HCT116 (cell line): ENCODE data around the gene RXFP2. TPM values are rescaled to one million over a fixed set of nuclear protein-coding genes. Genes with fewer than 3 reads are reported as not detected.

Source experiments
- ATAC-seq: fragments of 200-7000 bp; cut with Tn5 transposase; 2 replicates; pipeline ENCODE4 v1.9.1; 2020; ENCODE audit warnings: mild to moderate bottlenecking, moderate library complexity
- BruUV-seq: library from RNA; stranded (reverse); fragments of 400-500 nt; replicated peaks from 2 replicates; lab custom pipeline; 2021; lab: Mats Ljungman, UMichigan
- CTCF ChIA-PET: fragments of 300-600 bp; sonication (Branson Sonifier 250); formaldehyde crosslinking; loops from one replicate; lab custom pipeline; 2021; ENCODE audit warnings: antibody characterized with exemption; lab: Charles Lee
- POLR2A ChIA-PET: fragments of 300-600, 350-600 bp; sonication (Branson Sonifier 250); formaldehyde crosslinking; loops from one replicate; lab custom pipeline; 2021; ENCODE audit warnings: antibody characterized with exemption; lab: Charles Lee
- RAD21 ChIA-PET, 2 experiments: fragments of 300-600 bp; sonication (Branson Sonifier 250); formaldehyde crosslinking; loops; one replicate each; lab custom pipeline; 2023; ENCODE audit warnings: low total read pairs in 2 of 2; ENCODE audit not compliant: uncharacterized antibody in 2 of 2, unreplicated experiment in 2 of 2, low non-redundant PET in 1 of 2; lab: Charles Lee
- DNase-seq: peaks from one replicate; pipeline ENCODE4 v3.0.0-alpha.2; 2010; ENCODE audit warnings: low read depth, low spot score
- H2AFZ ChIP-seq: fragments of 200-600 bp; shearing (Covaris generic), sonication (generic); 2 replicates; pipeline ENCODE4 v1.6.1; 2017; ENCODE audit warnings: low read depth, mixed run types, mixed read lengths, antibody characterized with exemption, low read length; ENCODE audit not compliant: poor library complexity, severe bottlenecking
- H3K27ac ChIP-seq: 2 replicates; pipeline ENCODE4 v1.5.1; 2012; ENCODE audit warnings: low read depth, low read length
- H3K27me3 ChIP-seq: fragments of 200-600 bp; sonication (generic); 2 replicates; pipeline ENCODE4 v1.6.1; 2016; ENCODE audit warnings: mixed run types, low read length, mixed read lengths; ENCODE audit not compliant: insufficient read depth
- H3K36me3 ChIP-seq, 2 experiments: fragments of 200-500 bp in 1 of 2; fragments of 200-600 bp in 1 of 2; sonication (Bioruptor generic) in 1 of 2; sonication (generic) in 1 of 2; 2 replicates each; pipeline versions ENCODE4 v1.5.1 to v1.6.1; 2014 to 2016; ENCODE audit warnings: low read length in 2 of 2, inconsistent platforms in 1 of 2, mixed read lengths in 1 of 2, mixed run types in 1 of 2; ENCODE audit not compliant: insufficient read depth in 2 of 2, control insufficient read depth in 1 of 2
- H3K4me1 ChIP-seq, 2 experiments: fragments of 200-600 bp in 1 of 2; sonication (generic) in 1 of 2; 2 replicates each; pipeline versions ENCODE4 v1.5.1 to v1.6.1; 2012 to 2017; ENCODE audit warnings: low read length in 2 of 2, inconsistent platforms in 1 of 2, mild to moderate bottlenecking in 1 of 2, mixed read lengths in 1 of 2, mixed run types in 1 of 2, moderate library complexity in 1 of 2; ENCODE audit not compliant: insufficient read depth in 2 of 2, control insufficient read depth in 1 of 2
- H3K4me2 ChIP-seq: fragments of 200-600 bp; sonication (generic); 2 replicates; pipeline ENCODE4 v1.6.1; 2017; ENCODE audit warnings: mixed run types, low read length, mixed read lengths
- H3K4me3 ChIP-seq, 2 experiments: fragments of 200-600 bp in 1 of 2; sonication (generic) in 1 of 2; replicated peaks in 1 of 2; 2 replicates each; pipeline ENCODE4 v1.5.1; 2011 to 2016; ENCODE audit warnings: low read length in 2 of 2, control low read depth in 1 of 2, low read depth in 1 of 2, mild to moderate bottlenecking in 1 of 2, mixed read lengths in 1 of 2, mixed run types in 1 of 2
- H3K79me2 ChIP-seq: fragments of 200-600 bp; sonication (generic); 2 replicates; pipeline ENCODE4 v1.6.1; 2017; ENCODE audit warnings: mild to moderate bottlenecking, mixed run types, low read length, moderate library complexity, mixed read lengths; ENCODE audit not compliant: insufficient read depth
- H3K9ac ChIP-seq: fragments of 200-600 bp; sonication (generic); 2 replicates; pipeline ENCODE4 v1.6.1; 2016; ENCODE audit warnings: low read length, mixed read lengths
- H3K9me2 ChIP-seq: fragments of 200-600 bp; sonication (generic), shearing (Covaris generic); 2 replicates; pipeline ENCODE4 v1.6.1; 2017; ENCODE audit warnings: mixed run types, mild to moderate bottlenecking, moderate library complexity; ENCODE audit not compliant: insufficient read depth
- H3K9me3 ChIP-seq, 2 experiments: fragments of 200-500 bp in 1 of 2; fragments of 200-600 bp in 1 of 2; sonication (Bioruptor generic) in 1 of 2; sonication (generic) in 1 of 2; 2 replicates each; pipeline ENCODE4 v1.6.1; 2014 to 2017; ENCODE audit warnings: low read length in 2 of 2, mixed read lengths in 2 of 2, inconsistent platforms in 1 of 2, low read depth in 1 of 2, mild to moderate bottlenecking in 1 of 2, mixed run types in 1 of 2, moderate library complexity in 1 of 2; ENCODE audit not compliant: control insufficient read depth in 1 of 2, insufficient read depth in 1 of 2
- H4K20me1 ChIP-seq: fragments of 200-600 bp; sonication (generic), shearing (Covaris generic); 2 replicates; pipeline ENCODE4 v1.6.1; 2017; ENCODE audit warnings: mixed run types, mild to moderate bottlenecking, moderate library complexity; ENCODE audit not compliant: insufficient read depth
- ATF3 ChIP-seq: IDR thresholded peaks from 2 replicates; pipeline ENCODE4 v1.6.1; 2012
- CBX3 ChIP-seq: IDR thresholded peaks from 2 replicates; pipeline ENCODE4 v1.6.1; 2012; ENCODE audit warnings: low read depth
- EGR1 ChIP-seq: IDR thresholded peaks from 2 replicates; pipeline ENCODE4 v1.6.1; 2012; ENCODE audit warnings: low read depth
- EZH2phosphoT487 ChIP-seq: fragments of 200-600 bp; IDR thresholded peaks from 2 replicates; pipeline ENCODE4 v1.6.1; 2018; ENCODE audit warnings: antibody characterized with exemption, borderline replicate concordance
- FOSL1 ChIP-seq: IDR thresholded peaks from 2 replicates; pipeline ENCODE4 v1.6.1; 2012; ENCODE audit warnings: low read depth
- MAX ChIP-seq: IDR thresholded peaks from 2 replicates; pipeline ENCODE4 v1.6.1; 2012
- POLR2AphosphoS5 ChIP-seq: IDR thresholded peaks from 2 replicates; pipeline ENCODE4 v1.6.1; 2011; ENCODE audit warnings: mild to moderate bottlenecking, low read depth, low read length, moderate library complexity
- RAD21 ChIP-seq: IDR thresholded peaks from 2 replicates; pipeline ENCODE4 v1.6.1; 2012; ENCODE audit warnings: low read depth, mild to moderate bottlenecking
- SIN3A ChIP-seq: IDR thresholded peaks from 2 replicates; pipeline ENCODE4 v1.6.1; 2012; ENCODE audit warnings: low read depth
- ZFX ChIP-seq: fragments of 450-650 bp; IDR thresholded peaks from 2 replicates; pipeline ENCODE4 v1.6.1; 2017
- intact Hi-C: fragments of 100-400 bp; cut with micrococcal nuclease; formaldehyde crosslinking; loops from 2 replicates; pipeline ENCODE4 v1.10.0; 2022
- total RNA-seq: library from RNA; stranded (reverse); gene quantifications from one replicate; pipeline ENCODE4 v1.2.1, GENCODE V29; 2021; ENCODE audit not compliant: unreplicated experiment
- TF ChIP-seq, protein P1 (sequence below): IDR thresholded peaks from 2 replicates; pipeline ENCODE4 v1.6.1; 2011; ENCODE audit warnings: mild to moderate bottlenecking, low read length, moderate library complexity; ENCODE audit not compliant: insufficient replicate concordance; ENCODE audit errors: extremely low read depth
- TF ChIP-seq, protein P2 (sequence below), 3 experiments: fragments of 200-600 bp in 1 of 3; sonication (generic) in 1 of 3; IDR thresholded peaks in 2 of 3; conservative IDR thresholded peaks in 1 of 3; 2 replicates each; pipeline ENCODE4 v1.5.1; 2012 to 2017; ENCODE audit warnings: low read depth in 2 of 3, low read length in 2 of 3, antibody characterized with exemption in 1 of 3, borderline replicate concordance in 1 of 3, control low read depth in 1 of 3, mild to moderate bottlenecking in 1 of 3, mixed read lengths in 1 of 3, mixed run types in 1 of 3, moderate library complexity in 1 of 3; ENCODE audit not compliant: insufficient read depth in 1 of 3

RXFP2 gene
- total RNA-seq, 1 experiment from 2014 or later = not detected

DNA sequence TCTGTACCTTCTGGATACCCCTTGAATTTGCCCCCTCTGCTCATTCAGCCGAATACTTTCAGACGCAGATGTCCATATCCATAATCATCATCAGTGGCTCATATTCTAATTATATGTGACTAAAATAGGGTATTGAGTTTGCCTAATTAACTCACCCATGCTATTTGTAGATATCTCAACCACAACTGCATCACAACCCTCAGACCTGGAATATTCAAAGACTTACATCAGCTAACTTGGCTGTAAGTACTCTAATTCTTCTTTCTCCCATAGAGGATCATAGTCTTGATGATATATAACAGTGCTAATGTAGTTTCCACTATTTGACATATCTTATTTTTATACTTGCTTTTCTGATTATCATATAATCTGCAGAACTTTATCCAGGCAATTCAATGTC, 35.8 kb downstream of the RXFP2 start:
- no peaks in the 10 kb centered on the region for H3K4me1 ChIP-seq
- H3K4me3 ChIP-seq = no peak overlapping the region
- no peaks in the 10 kb centered on the region for H3K79me2 ChIP-seq
- BruUV-seq = no TSS peak
- H3K9ac ChIP-seq = no peak overlapping the region
- H2AFZ ChIP-seq = no peak overlapping the region
- H3K4me2 ChIP-seq = no peak overlapping the region
- H3K36me3 ChIP-seq = no peaks in the 10 kb centered on the region
- H3K27me3 ChIP-seq = peaks cover 67% of the 10 kb centered on the region
- ATAC-seq = no peak
- no peak overlapping the region for H3K27ac ChIP-seq
- no peak for DNase-seq
- POLR2A ChIA-PET = no interaction called here
- RAD21 ChIA-PET = no interaction called here
- TF ChIP-seq ZFX (no peak), EZH2phosphoT487 (no peak), EGR1 (no peak), CBX3 (no peak), RAD21 (no peak), ATF3 (no peak), POLR2AphosphoS5 (no peak), SIN3A (no peak), FOSL1 (no peak), MAX (no peak)
- TF ChIP-seq, protein P1, sequence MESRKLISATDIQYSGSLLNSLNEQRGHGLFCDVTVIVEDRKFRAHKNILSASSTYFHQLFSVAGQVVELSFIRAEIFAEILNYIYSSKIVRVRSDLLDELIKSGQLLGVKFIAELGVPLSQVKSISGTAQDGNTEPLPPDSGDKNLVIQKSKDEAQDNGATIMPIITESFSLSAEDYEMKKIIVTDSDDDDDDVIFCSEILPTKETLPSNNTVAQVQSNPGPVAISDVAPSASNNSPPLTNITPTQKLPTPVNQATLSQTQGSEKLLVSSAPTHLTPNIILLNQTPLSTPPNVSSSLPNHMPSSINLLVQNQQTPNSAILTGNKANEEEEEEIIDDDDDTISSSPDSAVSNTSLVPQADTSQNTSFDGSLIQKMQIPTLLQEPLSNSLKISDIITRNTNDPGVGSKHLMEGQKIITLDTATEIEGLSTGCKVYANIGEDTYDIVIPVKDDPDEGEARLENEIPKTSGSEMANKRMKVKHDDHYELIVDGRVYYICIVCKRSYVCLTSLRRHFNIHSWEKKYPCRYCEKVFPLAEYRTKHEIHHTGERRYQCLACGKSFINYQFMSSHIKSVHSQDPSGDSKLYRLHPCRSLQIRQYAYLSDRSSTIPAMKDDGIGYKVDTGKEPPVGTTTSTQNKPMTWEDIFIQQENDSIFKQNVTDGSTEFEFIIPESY = no peak
- TF ChIP-seq, protein P2, sequence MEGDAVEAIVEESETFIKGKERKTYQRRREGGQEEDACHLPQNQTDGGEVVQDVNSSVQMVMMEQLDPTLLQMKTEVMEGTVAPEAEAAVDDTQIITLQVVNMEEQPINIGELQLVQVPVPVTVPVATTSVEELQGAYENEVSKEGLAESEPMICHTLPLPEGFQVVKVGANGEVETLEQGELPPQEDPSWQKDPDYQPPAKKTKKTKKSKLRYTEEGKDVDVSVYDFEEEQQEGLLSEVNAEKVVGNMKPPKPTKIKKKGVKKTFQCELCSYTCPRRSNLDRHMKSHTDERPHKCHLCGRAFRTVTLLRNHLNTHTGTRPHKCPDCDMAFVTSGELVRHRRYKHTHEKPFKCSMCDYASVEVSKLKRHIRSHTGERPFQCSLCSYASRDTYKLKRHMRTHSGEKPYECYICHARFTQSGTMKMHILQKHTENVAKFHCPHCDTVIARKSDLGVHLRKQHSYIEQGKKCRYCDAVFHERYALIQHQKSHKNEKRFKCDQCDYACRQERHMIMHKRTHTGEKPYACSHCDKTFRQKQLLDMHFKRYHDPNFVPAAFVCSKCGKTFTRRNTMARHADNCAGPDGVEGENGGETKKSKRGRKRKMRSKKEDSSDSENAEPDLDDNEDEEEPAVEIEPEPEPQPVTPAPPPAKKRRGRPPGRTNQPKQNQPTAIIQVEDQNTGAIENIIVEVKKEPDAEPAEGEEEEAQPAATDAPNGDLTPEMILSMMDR (IDR thresholded peaks at IDR 0.05 in 2 of 3, conservative IDR thresholded peaks at IDR 0.05 in 1 of 3; ENCODE audit: borderline replicate concordance in 1 of 3, insufficient read depth in 1 of 3, low read depth in 2 of 3, low read length in 2 of 3) = no peak
- TF ChIP-seq, all 23 proteins: peak for 0
- H3K9me2 ChIP-seq = no peaks in the 10 kb centered on the region
- H3K9me3 ChIP-seq = no peaks in the 10 kb centered on the region
- intact Hi-C loops = no loop called here
- CTCF ChIA-PET = no interaction called here
- H4K20me1 ChIP-seq = no peaks in the 10 kb centered on the region
